B cell (primary cell): ENCODE results near the gene WDR83. TPM values are rescaled to one million over a fixed set of nuclear protein-coding genes. Genes with fewer than 3 reads are reported as not detected.

Experiments used
- ATAC-seq: fragments of 200-7000 bp; cut with Tn5 transposase; one replicate; pipeline ENCODE4 v1.10.0; 2021; ENCODE audit warnings: low read depth, mild to moderate bottlenecking, moderate number of reproducible peaks, moderate library complexity
- CTCF ChIA-PET: fragments of 350-600 bp; sonication (Branson Sonifier 250); formaldehyde crosslinking; loops from one replicate; lab custom pipeline; 2021; ENCODE audit warnings: antibody characterized with exemption, inconsistent platforms; lab: Charles Lee
- POLR2A ChIA-PET: fragments of 350-600 bp; sonication (Branson Sonifier 250); formaldehyde crosslinking; loops from one replicate; lab custom pipeline; 2021; ENCODE audit warnings: antibody characterized with exemption; lab: Charles Lee
- DNase-seq: peaks from one replicate; pipeline ENCODE4 v3.0.0; 2013
- H2AFZ ChIP-seq: 2 replicates; pipeline ENCODE4 v1.6.1; 2012; ENCODE audit warnings: mild to moderate bottlenecking, low read depth, low read length; ENCODE audit not compliant: insufficient read depth, poor library complexity, severe bottlenecking
- H3K27ac ChIP-seq, 2 donors: 1 replicate in 1 of 2; 2 replicates in 1 of 2; pipeline ENCODE4 v1.5.1; 2012 to 2013; ENCODE audit warnings: low read length in 2 of 2, mild to moderate bottlenecking in 2 of 2, moderate library complexity in 1 of 2
- H3K27me3 ChIP-seq, 4 experiments: fragments of 200-600 bp in 1 of 4; sonication (generic) in 1 of 4; replicated peaks in 1 of 4; 1 replicate in 2 of 4; 2 replicates in 2 of 4; pipeline versions ENCODE4 v1.6.1 to v1.7.0; 2013 to 2016; ENCODE audit warnings: low read length in 3 of 4, mild to moderate bottlenecking in 2 of 4, mixed read lengths in 1 of 4, moderate library complexity in 1 of 4; ENCODE audit not compliant: insufficient read depth in 4 of 4, control insufficient read depth in 3 of 4; ENCODE audit errors: control extremely low read depth in 1 of 4
- H3K36me3 ChIP-seq, 2 experiments: replicated peaks in 1 of 2; 1 replicate in 1 of 2; 2 replicates in 1 of 2; pipeline versions ENCODE4 v1.6.1 to v1.7.1; 2013; ENCODE audit warnings: low read length in 1 of 2; ENCODE audit not compliant: insufficient read depth in 2 of 2, control insufficient read depth in 1 of 2; ENCODE audit errors: control extremely low read depth in 1 of 2, extremely low read depth in 1 of 2
- H3K4me1 ChIP-seq, 2 donors: fragments of 200-600 bp in 1 of 2; sonication (generic) in 1 of 2; 1 replicate in 1 of 2; 2 replicates in 1 of 2; pipeline versions ENCODE4 v1.5.1 to v1.6.1; 2013 to 2017; ENCODE audit warnings: low read length in 2 of 2; ENCODE audit not compliant: control insufficient read depth in 2 of 2, insufficient read depth in 2 of 2
- H3K4me2 ChIP-seq: replicated peaks from 2 replicates; pipeline ENCODE3; 2012; ENCODE audit warnings: mild to moderate bottlenecking, low read depth, low read length; ENCODE audit not compliant: poor library complexity, severe bottlenecking
- H3K4me3 ChIP-seq, 5 experiments: fragments of 200-600 bp in 1 of 5; sonication (generic) in 1 of 5; 1 replicate in 3 of 5; 2 replicates in 2 of 5; pipeline versions ENCODE4 v1.5.1 to v1.7.0; 2011 to 2016; ENCODE audit warnings: low read length in 4 of 5, mild to moderate bottlenecking in 4 of 5, low read depth in 2 of 5, control low read depth in 1 of 5, moderate library complexity in 1 of 5; ENCODE audit not compliant: insufficient read depth in 1 of 5; ENCODE audit errors: control extremely low read depth in 1 of 5, extremely low read depth in 1 of 5
- H3K79me2 ChIP-seq: fragments of 200-600 bp; sonication (generic); one replicate; pipeline ENCODE4 v1.6.0; 2016; ENCODE audit warnings: low read length; ENCODE audit not compliant: control insufficient read depth, insufficient read depth
- H3K9ac ChIP-seq: fragments of 200-600 bp; sonication (generic); 2 replicates; pipeline ENCODE4 v1.6.1; 2017; ENCODE audit warnings: mild to moderate bottlenecking, low read length, moderate library complexity
- H3K9me3 ChIP-seq, 3 donors: one replicate each; pipeline versions ENCODE4 v1.6.1 to v1.7.1; 2013; ENCODE audit warnings: low read length in 2 of 3; ENCODE audit not compliant: control insufficient read depth in 2 of 3, insufficient read depth in 1 of 3; ENCODE audit errors: control extremely low read depth in 1 of 3
- H4K20me1 ChIP-seq: 2 replicates; pipeline ENCODE4 v1.6.0; 2012; ENCODE audit warnings: mild to moderate bottlenecking, low read length; ENCODE audit not compliant: insufficient read depth, control insufficient read depth, poor library complexity, severe bottlenecking
- H3K27ac Mint-ChIP-seq: one replicate; pipeline ENCODE4 v1.8.0; 2021; ENCODE audit warnings: mixed read lengths
- H3K27me3 Mint-ChIP-seq: one replicate; pipeline ENCODE4 v1.8.0; 2021; ENCODE audit warnings: mixed read lengths
- H3K4me1 Mint-ChIP-seq: one replicate; pipeline ENCODE4 v1.8.0; 2021; ENCODE audit warnings: mixed read lengths
- H3K4me3 Mint-ChIP-seq: one replicate; pipeline ENCODE4 v1.8.0; 2021; ENCODE audit warnings: mixed read lengths
- H3K9me3 Mint-ChIP-seq: one replicate; pipeline ENCODE4 v1.8.0; 2022; ENCODE audit warnings: mixed read lengths; ENCODE audit not compliant: insufficient read depth
- EZH2 ChIP-seq: IDR thresholded peaks from 2 replicates; pipeline ENCODE4 v1.6.1; 2012; ENCODE audit warnings: borderline replicate concordance, low read depth, mild to moderate bottlenecking, moderate library complexity, low read length; ENCODE audit not compliant: insufficient read depth, poor library complexity, severe bottlenecking
- WGBS: methylation state at CpG from one replicate; pipeline ENCODE4 v1.1.5; 2013; ENCODE audit warnings: missing lambda C conversion rate; ENCODE audit not compliant: insufficient coverage; 5-methylcytosine and 5-hydroxymethylcytosine counted together
- intact Hi-C: fragments of 100-400 bp; cut with micrococcal nuclease; formaldehyde crosslinking; loops from one replicate; pipeline ENCODE4 v1.10.0; 2022
- polyA plus RNA-seq: library from polyadenylated mRNA; depleted of rRNA; stranded (reverse); fragments of >200 nt; gene quantifications from 2 replicates; pipeline ENCODE4 v1.2.3, GENCODE V29; 2012
- total RNA-seq, 2 donors: library from RNA; stranded (reverse); fragments of 120-200 nt in 1 of 2; gene quantifications; 1 replicate in 1 of 2; 2 replicates in 1 of 2; pipeline versions ENCODE4 v1.2.3 to v1.2.4, GENCODE V29; 2013 to 2022
- TF ChIP-seq, protein P1 (sequence below): fragments of 200-600 bp; IDR thresholded peaks from one replicate; pipeline ENCODE4 v1.8.0; 2022; ENCODE audit warnings: antibody characterized with exemption, mild to moderate bottlenecking

The WDR83 gene
- total and polyA plus RNA-seq, 2 donors (not counting 1 experiment from before 2014, with no cell fraction given) = 16.3 to 24.6 TPM

GRCh38 chr19:12685831-12686230 is 19.2 kb downstream of the WDR83 start:
- Histone ChIP-seq H3K4me1 (peaks cover 0 to 3% of the 10 kb centered on the region in 2 donors), H3K4me2 (no peak overlapping the region), H2AFZ (no peak overlapping the region), H3K36me3 (no peaks in the 10 kb centered on the region), H3K9me3 (no peaks in the 10 kb centered on the region), H3K79me2 (peaks cover 5% of the 10 kb centered on the region), H3K27me3 (no peaks in the 10 kb centered on the region), H3K9ac (no peak overlapping the region), H3K4me3 (no peak overlapping the region), H4K20me1 (peaks cover 6% of the 10 kb centered on the region), H3K27ac (no peak overlapping the region)
- ChIA-PET POLR2A (no interaction called here), CTCF (interaction anchor here (0.5 to 1.6 kb wide), 6 partner anchors 9 to 161 kb away, joined by 3 to 4 read pairs (median 4); no protein-coding TSS in a partner anchor)
- H3K4me1 Mint-ChIP-seq = peaks cover 8% of the 10 kb centered on the region
- TF ChIP-seq EZH2 = no peak
- TF ChIP-seq, protein P1, sequence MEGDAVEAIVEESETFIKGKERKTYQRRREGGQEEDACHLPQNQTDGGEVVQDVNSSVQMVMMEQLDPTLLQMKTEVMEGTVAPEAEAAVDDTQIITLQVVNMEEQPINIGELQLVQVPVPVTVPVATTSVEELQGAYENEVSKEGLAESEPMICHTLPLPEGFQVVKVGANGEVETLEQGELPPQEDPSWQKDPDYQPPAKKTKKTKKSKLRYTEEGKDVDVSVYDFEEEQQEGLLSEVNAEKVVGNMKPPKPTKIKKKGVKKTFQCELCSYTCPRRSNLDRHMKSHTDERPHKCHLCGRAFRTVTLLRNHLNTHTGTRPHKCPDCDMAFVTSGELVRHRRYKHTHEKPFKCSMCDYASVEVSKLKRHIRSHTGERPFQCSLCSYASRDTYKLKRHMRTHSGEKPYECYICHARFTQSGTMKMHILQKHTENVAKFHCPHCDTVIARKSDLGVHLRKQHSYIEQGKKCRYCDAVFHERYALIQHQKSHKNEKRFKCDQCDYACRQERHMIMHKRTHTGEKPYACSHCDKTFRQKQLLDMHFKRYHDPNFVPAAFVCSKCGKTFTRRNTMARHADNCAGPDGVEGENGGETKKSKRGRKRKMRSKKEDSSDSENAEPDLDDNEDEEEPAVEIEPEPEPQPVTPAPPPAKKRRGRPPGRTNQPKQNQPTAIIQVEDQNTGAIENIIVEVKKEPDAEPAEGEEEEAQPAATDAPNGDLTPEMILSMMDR = no peak
- 96% methylated on average over 3 of the region's 3 CpGs for WGBS
- no peak for ATAC-seq
- H3K27ac Mint-ChIP-seq = no peak overlapping the region
- no peaks in the 10 kb centered on the region for H3K9me3 Mint-ChIP-seq
- H3K4me3 Mint-ChIP-seq = no peak overlapping the region
- intact Hi-C loops = no loop called here
- no peak for DNase-seq
- no peaks in the 10 kb centered on the region for H3K27me3 Mint-ChIP-seq

- Histone ChIP-seq H3K4me3 (no peak within 1 kb of the TSS), H3K4me2 (no peak within 1 kb of the TSS), H3K4me1 (no peaks in the 10 kb centered on the region), H3K9ac (no peak within 1 kb of the TSS), H3K79me2 (no peaks in the 10 kb centered on the region), H4K20me1 (no peaks in the 10 kb centered on the region), H3K36me3 (no peaks in the 10 kb centered on the region), H3K27me3 (no peaks in the 10 kb centered on the region), H3K27ac (no peak within 1 kb of the TSS), H3K9me3 (no peaks in the 10 kb centered on the region), H2AFZ (no peak within 1 kb of the TSS)
- no peak for DNase-seq
- ChIA-PET POLR2A (interaction anchor here (0.6 kb wide), 2 partner anchors 37 to 1117 kb away, joined by 6 to 7 read pairs; no protein-coding TSS in a partner anchor), CTCF (no interaction called here)
- no peaks in the 10 kb centered on the region for H3K9me3 Mint-ChIP-seq
- no peak within 1 kb of the TSS for H3K27ac Mint-ChIP-seq
- no peak within 1 kb of the TSS for H3K4me3 Mint-ChIP-seq
- 66% methylated on average over 9 of the region's 9 CpGs for WGBS
- no peak for ATAC-seq
- TF ChIP-seq, protein P1 = no peak
- no peak for TF ChIP-seq EZH2
- no peaks in the 10 kb centered on the region for H3K4me1 Mint-ChIP-seq
- intact Hi-C loops = no loop called here
- no peaks in the 10 kb centered on the region for H3K27me3 Mint-ChIP-seq
These were observed 21.0 kb downstream of the WDR83 start, which contains the start of gene GNG14 for GRCh38 chr19:12687496-12688196. GNG14 (plus strand) TSS chr19:12687998; CDS start chr19:12688049, 51 bp downstream.
